CD4-positive, alpha-beta T cell treated with Interleukin-4 for 4 hours (primary cell): ENCODE measurements around the gene SCML1.

Experiments used
- DNase-seq: peaks from one replicate; pipeline ENCODE4 v3.0.0-alpha.2; 2020

SCML1 gene

DNA sequence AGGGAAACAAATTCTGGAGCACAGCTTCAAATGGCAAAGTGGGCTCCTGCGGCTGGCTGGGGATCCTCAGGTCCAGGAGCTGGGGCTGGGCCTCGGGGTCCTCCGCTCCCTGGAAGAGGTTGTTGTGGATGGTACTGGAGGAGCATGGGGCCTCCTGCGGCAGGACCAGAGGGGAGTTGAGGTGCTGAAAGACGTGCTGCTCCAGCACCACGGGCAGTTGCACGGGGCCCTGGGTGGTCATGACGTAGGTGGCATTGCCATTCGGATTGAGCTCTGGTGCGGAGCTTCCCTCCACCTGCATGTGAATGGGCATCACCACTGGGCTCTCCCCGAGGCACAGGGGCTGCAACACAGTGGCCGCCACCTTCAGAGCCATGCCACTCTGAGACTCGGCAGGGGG, 64.1 kb downstream of the SCML1 start:
- DNase-seq: no peak

DNA sequence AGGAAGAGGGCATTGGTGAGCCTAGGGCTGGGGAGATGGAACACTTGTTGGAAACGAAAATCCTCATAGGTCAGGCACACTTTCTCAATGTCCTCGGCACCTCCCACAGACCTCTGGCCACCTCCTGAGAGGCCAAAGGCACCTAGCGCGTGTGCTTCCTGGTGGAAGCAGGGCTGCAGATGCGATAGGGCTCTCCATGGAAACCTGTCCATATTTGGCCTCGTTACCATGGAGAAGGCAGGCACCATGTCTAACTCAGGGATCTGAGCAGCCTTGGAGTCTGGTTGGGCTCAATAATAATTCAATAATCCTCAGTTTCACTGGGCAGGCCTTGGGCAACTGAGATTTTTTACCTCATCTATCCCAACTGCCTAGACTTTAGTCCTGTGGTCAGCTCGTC, 65.5 kb downstream of the SCML1 start:
- no peak for DNase-seq

DNA sequence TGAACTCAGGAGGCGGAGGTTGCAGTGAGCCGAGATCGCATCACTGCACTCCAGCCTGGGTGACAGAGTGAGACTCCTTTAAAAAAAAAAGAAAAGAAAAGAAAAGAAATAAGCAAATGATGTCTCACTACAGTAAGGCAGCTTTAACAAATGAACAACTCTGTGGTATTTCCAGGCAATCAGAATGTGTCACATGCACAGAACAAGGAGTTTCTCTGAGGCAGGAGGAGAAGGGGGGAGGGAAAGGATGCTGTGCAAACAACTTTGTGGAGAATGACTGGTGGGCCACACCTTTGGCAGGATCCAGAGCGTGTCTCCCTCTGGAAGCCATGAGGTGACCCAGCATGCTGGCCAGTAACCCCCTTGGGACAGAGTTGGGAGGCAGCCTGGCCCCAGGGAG, 66.2 kb downstream of the SCML1 start:
- DNase-seq: no peak
